ENCODE results near the gene PRRX2. TPM values are rescaled to one million over a fixed set of nuclear protein-coding genes. Genes with fewer than 3 reads are reported as not detected.

Gene PRRX2
- polyA plus RNA-seq, 1 donor (not counting 4 experiments of a cell fraction or from before 2014, with no cell fraction given), result not detected

DNA sequence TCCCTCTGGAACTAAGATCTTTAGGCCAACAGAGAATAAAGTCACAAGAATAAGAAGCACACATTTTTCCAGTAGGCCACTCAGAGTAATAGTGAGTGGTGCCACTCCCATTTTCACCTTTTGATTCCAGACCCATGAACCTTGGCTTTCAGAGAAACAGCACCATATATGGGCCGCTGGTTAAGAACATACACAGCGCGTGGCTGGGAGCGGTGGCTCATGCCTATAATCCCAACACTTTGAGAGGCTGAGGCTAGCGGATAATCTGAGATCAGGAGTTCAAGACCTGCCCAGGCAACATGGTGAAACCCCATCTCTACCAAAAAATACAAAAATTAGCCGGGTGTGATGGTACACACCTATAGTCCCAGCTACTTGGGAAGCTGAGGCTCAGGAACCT, 103.0 kb downstream of the PRRX2 start:
- no peaks in the 10 kb centered on the region for H3K9me1 ChIP-seq (ENCODE audit: control insufficient read depth, extremely low read depth, insufficient read depth, low read length)
- no peak overlapping the region for H3K4me3 ChIP-seq (ENCODE audit: control insufficient read depth in 2 of 3, extremely low read depth in 1 of 3, insufficient read depth in 2 of 3, low read depth in 1 of 3, low read length in 3 of 3)
- H3K27ac ChIP-seq (ENCODE audit: control insufficient read depth, insufficient read depth, low read length), result no peak overlapping the region
- no peak overlapping the region for H3K4me2 ChIP-seq (ENCODE audit: control insufficient read depth, extremely low read depth, insufficient read depth, low read depth, low read length)
- TF ChIP-seq EZH2 (IDR thresholded peaks at IDR 0.05; ENCODE audit: low read length), result no peak
- TF ChIP-seq, protein P1, sequence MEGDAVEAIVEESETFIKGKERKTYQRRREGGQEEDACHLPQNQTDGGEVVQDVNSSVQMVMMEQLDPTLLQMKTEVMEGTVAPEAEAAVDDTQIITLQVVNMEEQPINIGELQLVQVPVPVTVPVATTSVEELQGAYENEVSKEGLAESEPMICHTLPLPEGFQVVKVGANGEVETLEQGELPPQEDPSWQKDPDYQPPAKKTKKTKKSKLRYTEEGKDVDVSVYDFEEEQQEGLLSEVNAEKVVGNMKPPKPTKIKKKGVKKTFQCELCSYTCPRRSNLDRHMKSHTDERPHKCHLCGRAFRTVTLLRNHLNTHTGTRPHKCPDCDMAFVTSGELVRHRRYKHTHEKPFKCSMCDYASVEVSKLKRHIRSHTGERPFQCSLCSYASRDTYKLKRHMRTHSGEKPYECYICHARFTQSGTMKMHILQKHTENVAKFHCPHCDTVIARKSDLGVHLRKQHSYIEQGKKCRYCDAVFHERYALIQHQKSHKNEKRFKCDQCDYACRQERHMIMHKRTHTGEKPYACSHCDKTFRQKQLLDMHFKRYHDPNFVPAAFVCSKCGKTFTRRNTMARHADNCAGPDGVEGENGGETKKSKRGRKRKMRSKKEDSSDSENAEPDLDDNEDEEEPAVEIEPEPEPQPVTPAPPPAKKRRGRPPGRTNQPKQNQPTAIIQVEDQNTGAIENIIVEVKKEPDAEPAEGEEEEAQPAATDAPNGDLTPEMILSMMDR (optimal IDR thresholded peaks at IDR 0.05 in 1 of 3, IDR thresholded peaks at IDR 0.05 in 1 of 3, conservative IDR thresholded peaks at IDR 0.05 in 1 of 3; ENCODE audit: extremely low read depth in 1 of 3, insufficient read depth in 2 of 3, low read length in 3 of 3), result no peak
- H3K4me1 ChIP-seq (ENCODE audit: control insufficient read depth, extremely low read depth, insufficient read depth, low read length), result peaks cover 4% of the 10 kb centered on the region
- no peak for FAIRE-seq
- H3K27me3 ChIP-seq (ENCODE audit: control insufficient read depth, extremely low read depth, insufficient read depth, low read length), result peaks cover 3% of the 10 kb centered on the region
- no peak overlapping the region for H2AFZ ChIP-seq (ENCODE audit: control insufficient read depth, low read length)
- H3K36me3 ChIP-seq (ENCODE audit: control insufficient read depth in 2 of 2, extremely low read depth in 1 of 2, insufficient read depth in 2 of 2, low read length in 2 of 2), result no peaks in the 10 kb centered on the region
- H3K79me2 ChIP-seq (ENCODE audit: control insufficient read depth, insufficient read depth, low read length), result no peaks in the 10 kb centered on the region
- dilution Hi-C loops (cut with MboI; ENCODE audit: extremely low pct_ligation_motif_present, low sequenced_read_pairs), result no loop called here
- no peak for DNase-seq (ENCODE audit: low read depth, low spot score)
- no peaks in the 10 kb centered on the region for H4K20me1 ChIP-seq (ENCODE audit: control insufficient read depth, extremely low read depth, insufficient read depth, low read length)
- no peaks in the 10 kb centered on the region for H3K9me3 ChIP-seq (ENCODE audit: control insufficient read depth, low read depth, low read length)
- H3K9ac ChIP-seq (ENCODE audit: control insufficient read depth, extremely low read depth, insufficient read depth, low read length), result no peak overlapping the region

DNA sequence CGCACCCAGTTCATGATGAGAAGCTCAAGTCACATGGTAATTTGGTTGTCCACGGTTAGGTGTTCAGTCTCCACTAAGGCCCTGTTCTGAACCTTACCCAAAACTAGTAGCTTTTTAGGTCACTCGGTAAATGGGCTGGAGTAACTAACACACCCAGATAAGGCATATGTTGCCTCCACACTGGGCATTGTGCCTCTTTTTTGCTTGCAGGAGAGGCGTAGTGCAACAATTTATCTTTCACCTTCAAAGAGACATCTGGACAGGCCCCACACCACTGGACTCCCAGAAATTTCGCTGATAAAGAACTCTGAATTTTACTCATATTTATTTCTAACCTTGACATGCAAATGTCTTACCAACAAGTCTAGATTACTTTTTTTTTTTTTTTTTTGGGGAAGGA, 104.2 kb downstream of the PRRX2 start:
- TF ChIP-seq, protein P1 (optimal IDR thresholded peaks at IDR 0.05 in 1 of 3, IDR thresholded peaks at IDR 0.05 in 1 of 3, conservative IDR thresholded peaks at IDR 0.05 in 1 of 3; ENCODE audit: extremely low read depth in 1 of 3, insufficient read depth in 2 of 3, low read length in 3 of 3), result no peak
- no peak for TF ChIP-seq EZH2 (IDR thresholded peaks at IDR 0.05; ENCODE audit: low read length)
- Histone ChIP-seq H3K4me2 (ENCODE audit: control insufficient read depth, extremely low read depth, insufficient read depth, low read depth, low read length) (no peak overlapping the region), H3K9me1 (ENCODE audit: control insufficient read depth, extremely low read depth, insufficient read depth, low read length) (no peaks in the 10 kb centered on the region), H3K36me3 (ENCODE audit: control insufficient read depth in 2 of 2, extremely low read depth in 1 of 2, insufficient read depth in 2 of 2, low read length in 2 of 2) (no peaks in the 10 kb centered on the region), H3K79me2 (ENCODE audit: control insufficient read depth, insufficient read depth, low read length) (no peaks in the 10 kb centered on the region), H4K20me1 (ENCODE audit: control insufficient read depth, extremely low read depth, insufficient read depth, low read length) (peaks cover 2% of the 10 kb centered on the region), H3K4me3 (ENCODE audit: control insufficient read depth in 2 of 3, extremely low read depth in 1 of 3, insufficient read depth in 2 of 3, low read depth in 1 of 3, low read length in 3 of 3) (no peak overlapping the region), H3K27ac (ENCODE audit: control insufficient read depth, insufficient read depth, low read length) (no peak overlapping the region), H3K9me3 (ENCODE audit: control insufficient read depth, low read depth, low read length) (no peaks in the 10 kb centered on the region), H3K9ac (ENCODE audit: control insufficient read depth, extremely low read depth, insufficient read depth, low read length) (no peak overlapping the region), H3K27me3 (ENCODE audit: control insufficient read depth, extremely low read depth, insufficient read depth, low read length) (peaks cover 5% of the 10 kb centered on the region), H2AFZ (ENCODE audit: control insufficient read depth, low read length) (no peak overlapping the region), H3K4me1 (ENCODE audit: control insufficient read depth, extremely low read depth, insufficient read depth, low read length) (peaks cover 10% of the 10 kb centered on the region)
- dilution Hi-C loops (cut with MboI; ENCODE audit: extremely low pct_ligation_motif_present, low sequenced_read_pairs), result no loop called here
- DNase-seq (ENCODE audit: low read depth, low spot score), result no peak
- no peak for FAIRE-seq
